ENCODE measurements around the gene FAM156B.

DNA sequence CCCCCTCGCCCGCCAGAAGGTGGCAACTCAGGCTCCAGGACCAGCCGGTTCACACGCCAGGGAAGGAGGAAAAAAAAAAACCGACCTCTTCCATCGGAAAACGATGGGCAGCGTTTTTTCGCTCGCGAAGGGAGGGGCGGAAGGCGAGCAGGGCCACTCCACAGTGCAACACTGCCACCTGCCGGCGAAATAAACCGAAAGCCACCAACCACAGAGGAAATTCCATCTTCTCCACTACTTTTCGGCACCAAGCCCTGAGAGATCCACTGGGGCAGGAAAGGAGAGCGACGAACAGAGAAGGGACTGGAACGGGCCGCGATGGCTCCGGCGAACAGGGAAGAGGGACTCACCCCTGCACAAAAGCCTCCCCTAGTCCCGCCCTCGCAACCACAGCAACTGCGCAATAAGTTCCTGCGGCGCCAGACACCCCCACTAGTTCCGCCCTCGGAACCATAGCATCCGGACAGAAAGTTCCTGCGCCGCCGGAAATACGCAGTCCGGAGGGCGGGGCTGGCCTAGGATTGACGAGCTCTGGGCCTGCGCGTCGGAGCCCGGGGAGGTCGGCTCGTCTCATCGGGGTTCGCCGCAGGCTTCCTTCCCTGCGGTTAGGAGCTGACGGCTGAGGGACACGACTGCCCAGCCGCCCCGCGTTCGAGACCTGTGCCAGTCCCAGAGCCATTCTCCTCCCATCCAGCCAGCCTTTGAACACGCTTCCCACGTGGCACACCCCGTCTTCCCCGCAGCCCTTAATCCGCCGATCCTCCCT lies 37.8 kb downstream of the FAM156B start:
- no peak for TF ChIP-seq TFCP2L1 (CRISPR knock-in tag; IDR thresholded peaks at IDR 0.05)
- no peak for TF ChIP-seq MYC (IDR thresholded peaks at IDR 0.05; ENCODE audit: borderline replicate concordance, low read length)
- peak; percentile 62; the same call in 1 of the 2 replicates for TF ChIP-seq PHF8 (IDR thresholded peaks at IDR 0.05; ENCODE audit: borderline replicate concordance, low read depth)
- TF ChIP-seq MAX (IDR thresholded peaks at IDR 0.05): peak; percentile 38; the same call in 1 of the 2 replicates
- TF ChIP-seq, protein P1, sequence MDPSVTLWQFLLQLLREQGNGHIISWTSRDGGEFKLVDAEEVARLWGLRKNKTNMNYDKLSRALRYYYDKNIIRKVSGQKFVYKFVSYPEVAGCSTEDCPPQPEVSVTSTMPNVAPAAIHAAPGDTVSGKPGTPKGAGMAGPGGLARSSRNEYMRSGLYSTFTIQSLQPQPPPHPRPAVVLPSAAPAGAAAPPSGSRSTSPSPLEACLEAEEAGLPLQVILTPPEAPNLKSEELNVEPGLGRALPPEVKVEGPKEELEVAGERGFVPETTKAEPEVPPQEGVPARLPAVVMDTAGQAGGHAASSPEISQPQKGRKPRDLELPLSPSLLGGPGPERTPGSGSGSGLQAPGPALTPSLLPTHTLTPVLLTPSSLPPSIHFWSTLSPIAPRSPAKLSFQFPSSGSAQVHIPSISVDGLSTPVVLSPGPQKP (IDR thresholded peaks at IDR 0.05; ENCODE audit: low read depth, low read length): no peak
- TF ChIP-seq CTCF (IDR thresholded peaks at IDR 0.05): peak; percentile 81
- no peak for TF ChIP-seq EP300 (IDR thresholded peaks at IDR 0.05)
- TF ChIP-seq, protein P2, sequence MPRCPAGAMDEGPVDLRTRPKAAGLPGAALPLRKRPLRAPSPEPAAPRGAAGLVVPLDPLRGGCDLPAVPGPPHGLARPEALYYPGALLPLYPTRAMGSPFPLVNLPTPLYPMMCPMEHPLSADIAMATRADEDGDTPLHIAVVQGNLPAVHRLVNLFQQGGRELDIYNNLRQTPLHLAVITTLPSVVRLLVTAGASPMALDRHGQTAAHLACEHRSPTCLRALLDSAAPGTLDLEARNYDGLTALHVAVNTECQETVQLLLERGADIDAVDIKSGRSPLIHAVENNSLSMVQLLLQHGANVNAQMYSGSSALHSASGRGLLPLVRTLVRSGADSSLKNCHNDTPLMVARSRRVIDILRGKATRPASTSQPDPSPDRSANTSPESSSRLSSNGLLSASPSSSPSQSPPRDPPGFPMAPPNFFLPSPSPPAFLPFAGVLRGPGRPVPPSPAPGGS (IDR thresholded peaks at IDR 0.05): peak; percentile 83; the same call in 2 of the 3 replicates
